NT2/D1 (cell line): ENCODE results near the gene SCMH1.

Experiments used
- DNase-seq: peaks from one replicate; pipeline ENCODE4 v3.0.0-alpha.2; 2011; ENCODE audit warnings: low read depth, low spot score
- H3K27me3 ChIP-seq: 2 replicates; pipeline ENCODE4 v1.6.0; 2011; ENCODE audit warnings: mild to moderate bottlenecking; ENCODE audit not compliant: insufficient read length, insufficient read depth
- H3K36me3 ChIP-seq: 2 replicates; pipeline ENCODE4 v1.6.1; 2011; ENCODE audit warnings: mild to moderate bottlenecking, low read length, mixed read lengths; ENCODE audit not compliant: insufficient read depth, insufficient read length
- H3K4me1 ChIP-seq: 2 replicates; pipeline ENCODE4 v1.5.1; 2011; ENCODE audit not compliant: insufficient read depth, insufficient read length
- H3K4me3 ChIP-seq: 2 replicates; pipeline ENCODE4 v1.5.1; 2011; ENCODE audit warnings: low read depth; ENCODE audit not compliant: insufficient read length
- H3K9ac ChIP-seq: 2 replicates; pipeline ENCODE4 v1.6.0; 2011; ENCODE audit warnings: low read depth; ENCODE audit not compliant: insufficient read length
- H3K9me3 ChIP-seq: 2 replicates; pipeline ENCODE4 v1.5.1; 2011; ENCODE audit warnings: mild to moderate bottlenecking, low read length; ENCODE audit not compliant: insufficient read depth
- SUZ12 ChIP-seq: IDR thresholded peaks from 2 replicates; pipeline ENCODE4 v1.6.1; 2011; ENCODE audit not compliant: insufficient read length, insufficient read depth; ENCODE audit errors: extremely low read depth
- YY1 ChIP-seq: IDR thresholded peaks from 2 replicates; pipeline ENCODE4 v1.6.1; 2011; ENCODE audit not compliant: insufficient read length, insufficient read depth
- ZNF274 ChIP-seq: IDR thresholded peaks from 2 replicates; pipeline ENCODE4 v1.6.1; 2011; ENCODE audit warnings: mild to moderate bottlenecking, low read depth, low read length

The SCMH1 gene

GRCh38 chr1:41226815-41227434, 15.2 kb downstream of the SCMH1 start:
- Histone ChIP-seq H3K27me3 (no peaks in the 10 kb centered on the region), H3K36me3 (no peaks in the 10 kb centered on the region), H3K4me3 (no peak overlapping the region), H3K4me1 (peaks cover 4% of the 10 kb centered on the region), H3K9me3 (no peaks in the 10 kb centered on the region), H3K9ac (no peak overlapping the region)
- TF ChIP-seq SUZ12 (no peak), ZNF274 (no peak), YY1 (no peak)
- DNase-seq, result no peak

GRCh38 chr1:41225495-41225894, 16.6 kb downstream of the SCMH1 start:
- no peak for TF ChIP-seq SUZ12
- TF ChIP-seq ZNF274, result no peak
- no peak for TF ChIP-seq YY1
- Histone ChIP-seq H3K4me3 (no peak overlapping the region), H3K27me3 (no peaks in the 10 kb centered on the region), H3K9ac (no peak overlapping the region), H3K36me3 (no peaks in the 10 kb centered on the region), H3K9me3 (peaks cover 4% of the 10 kb centered on the region; the same call in 1 of the 2 replicates), H3K4me1 (peaks cover 4% of the 10 kb centered on the region)
- no peak for DNase-seq

GRCh38 chr1:41222496-41222895, 19.6 kb downstream of the SCMH1 start:
- Histone ChIP-seq H3K27me3 (no peaks in the 10 kb centered on the region), H3K9me3 (peaks cover 31% of the 10 kb centered on the region), H3K4me3 (no peak overlapping the region), H3K9ac (no peak overlapping the region), H3K36me3 (peaks cover 4% of the 10 kb centered on the region), H3K4me1 (peaks cover 4% of the 10 kb centered on the region)
- no peak for DNase-seq
- TF ChIP-seq YY1 (no peak), SUZ12 (no peak), ZNF274 (no peak)

- H3K27me3 ChIP-seq, result no peaks in the 10 kb centered on the region
- H3K9me3 ChIP-seq, result peaks cover 31% of the 10 kb centered on the region
- no peak overlapping the region for H3K9ac ChIP-seq
- peaks cover 4% of the 10 kb centered on the region for H3K36me3 ChIP-seq
- no peak for TF ChIP-seq ZNF274
- TF ChIP-seq SUZ12, result no peak
- TF ChIP-seq YY1, result no peak
- H3K4me3 ChIP-seq, result no peak overlapping the region
- no peak for DNase-seq
- H3K4me1 ChIP-seq, result peaks cover 3% of the 10 kb centered on the region
Measured at GRCh38 chr1:41221995-41222394, 20.1 kb downstream of the SCMH1 start.

- DNase-seq, result no peak
- Histone ChIP-seq H3K36me3 (peaks cover 4% of the 10 kb centered on the region), H3K9me3 (peaks cover 31% of the 10 kb centered on the region), H3K4me1 (no peaks in the 10 kb centered on the region), H3K4me3 (no peak overlapping the region), H3K27me3 (no peaks in the 10 kb centered on the region), H3K9ac (no peak overlapping the region)
- TF ChIP-seq ZNF274 (no peak), SUZ12 (no peak), YY1 (no peak)
Measured at GRCh38 chr1:41218152-41218551, 24.0 kb downstream of the SCMH1 start.

GRCh38 chr1:41217441-41217840, 24.7 kb downstream of the SCMH1 start:
- Histone ChIP-seq H3K4me1 (no peaks in the 10 kb centered on the region), H3K9me3 (peaks cover 31% of the 10 kb centered on the region), H3K9ac (no peak overlapping the region), H3K27me3 (no peaks in the 10 kb centered on the region), H3K4me3 (no peak overlapping the region), H3K36me3 (peaks cover 4% of the 10 kb centered on the region)
- TF ChIP-seq YY1 (no peak), SUZ12 (no peak), ZNF274 (no peak)
- no peak for DNase-seq

GRCh38 chr1:41215623-41216022, 26.5 kb downstream of the SCMH1 start:
- no peak for DNase-seq
- H3K27me3 ChIP-seq, result no peaks in the 10 kb centered on the region
- no peak overlapping the region for H3K4me3 ChIP-seq
- TF ChIP-seq ZNF274 (no peak), YY1 (no peak)
- no peak overlapping the region for H3K9ac ChIP-seq
- H3K36me3 ChIP-seq, result peaks cover 4% of the 10 kb centered on the region
- H3K9me3 ChIP-seq, result peaks cover 28% of the 10 kb centered on the region
- H3K4me1 ChIP-seq, result no peaks in the 10 kb centered on the region
